ENCODE data around the gene SRSF3. TPM values are rescaled to one million over a fixed set of nuclear protein-coding genes. Genes with fewer than 3 reads are reported as not detected.
"Not testable (repeated sequence)": the region's sequence is repeated elsewhere in the genome, so short reads cannot be mapped to it uniquely, and the experiment has no call there.

The SRSF3 gene
- polyA plus RNA-seq, 1 donor (not counting 4 experiments of a cell fraction or from before 2014, with no cell fraction given), result 398 TPM

GRCh38 chr6:36599791-36600209 lies 5.6 kb downstream of the SRSF3 start:
- H3K9ac ChIP-seq (ENCODE audit: control insufficient read depth, extremely low read depth, insufficient read depth, low read length), result peak overlapping the region; percentile 47
- peaks cover 2% of the 10 kb centered on the region for H3K9me1 ChIP-seq (ENCODE audit: control insufficient read depth, extremely low read depth, insufficient read depth, low read length)
- peaks cover 84% of the 10 kb centered on the region for H4K20me1 ChIP-seq (ENCODE audit: control insufficient read depth, extremely low read depth, insufficient read depth, low read length)
- H3K27me3 ChIP-seq (ENCODE audit: control insufficient read depth, extremely low read depth, insufficient read depth, low read length), result no peaks in the 10 kb centered on the region
- H3K27ac ChIP-seq (ENCODE audit: control insufficient read depth, insufficient read depth, low read length), result peak overlapping the region; percentile 11
- no peak for FAIRE-seq
- peaks cover 48% of the 10 kb centered on the region for H3K4me1 ChIP-seq (ENCODE audit: control insufficient read depth, extremely low read depth, insufficient read depth, low read length)
- H3K4me3 ChIP-seq (ENCODE audit: control insufficient read depth in 2 of 3, extremely low read depth in 1 of 3, insufficient read depth in 2 of 3, low read depth in 1 of 3, low read length in 3 of 3), result peak overlapping the region in 2 of 3 experiments; percentile 54 to 100
- DNase-seq (ENCODE audit: low read depth, low spot score), result no peak
- no peaks in the 10 kb centered on the region for H3K9me3 ChIP-seq (ENCODE audit: control insufficient read depth, low read depth, low read length)
- TF ChIP-seq CTCF (optimal IDR thresholded peaks at IDR 0.05 in 1 of 3, IDR thresholded peaks at IDR 0.05 in 1 of 3, conservative IDR thresholded peaks at IDR 0.05 in 1 of 3; ENCODE audit: extremely low read depth in 1 of 3, insufficient read depth in 2 of 3, low read length in 3 of 3), result no peak
- no peak for TF ChIP-seq EZH2 (IDR thresholded peaks at IDR 0.05; ENCODE audit: low read length)
- peak overlapping the region; percentile 97 for H3K4me2 ChIP-seq (ENCODE audit: control insufficient read depth, extremely low read depth, insufficient read depth, low read depth, low read length)
- H3K79me2 ChIP-seq (ENCODE audit: control insufficient read depth, insufficient read depth, low read length), result peaks cover 99% of the 10 kb centered on the region
- peaks cover 27 to 76% of the 10 kb centered on the region in 2 experiments for H3K36me3 ChIP-seq (ENCODE audit: control insufficient read depth in 2 of 2, extremely low read depth in 1 of 2, insufficient read depth in 2 of 2, low read length in 2 of 2)
- no peak overlapping the region for H2AFZ ChIP-seq (ENCODE audit: control insufficient read depth, low read length)
- dilution Hi-C loops (cut with MboI; ENCODE audit: extremely low pct_ligation_motif_present, low sequenced_read_pairs), result no loop called here

GRCh38 chr6:36600564-36601146 lies 6.5 kb downstream of the SRSF3 start:
- TF ChIP-seq EZH2 (IDR thresholded peaks at IDR 0.05; ENCODE audit: low read length), result no peak
- no peak overlapping the region for H3K9ac ChIP-seq (ENCODE audit: control insufficient read depth, extremely low read depth, insufficient read depth, low read length)
- H3K79me2 ChIP-seq (ENCODE audit: control insufficient read depth, insufficient read depth, low read length), result peaks cover 96% of the 10 kb centered on the region
- no peak overlapping the region for H3K4me3 ChIP-seq (ENCODE audit: control insufficient read depth in 2 of 3, extremely low read depth in 1 of 3, insufficient read depth in 2 of 3, low read depth in 1 of 3, low read length in 3 of 3)
- no peaks in the 10 kb centered on the region for H3K9me3 ChIP-seq (ENCODE audit: control insufficient read depth, low read depth, low read length)
- dilution Hi-C loops (cut with MboI; ENCODE audit: extremely low pct_ligation_motif_present, low sequenced_read_pairs), result no loop called here
- H2AFZ ChIP-seq (ENCODE audit: control insufficient read depth, low read length), result no peak overlapping the region
- FAIRE-seq, result no peak
- H3K27me3 ChIP-seq (ENCODE audit: control insufficient read depth, extremely low read depth, insufficient read depth, low read length), result no peaks in the 10 kb centered on the region
- H3K27ac ChIP-seq (ENCODE audit: control insufficient read depth, insufficient read depth, low read length), result no peak overlapping the region
- peaks cover 77% of the 10 kb centered on the region for H4K20me1 ChIP-seq (ENCODE audit: control insufficient read depth, extremely low read depth, insufficient read depth, low read length)
- H3K36me3 ChIP-seq (ENCODE audit: control insufficient read depth in 2 of 2, extremely low read depth in 1 of 2, insufficient read depth in 2 of 2, low read length in 2 of 2), result peaks cover 29 to 72% of the 10 kb centered on the region in 2 experiments
- H3K4me2 ChIP-seq (ENCODE audit: control insufficient read depth, extremely low read depth, insufficient read depth, low read depth, low read length), result peak overlapping the region; percentile 97
- DNase-seq (ENCODE audit: low read depth, low spot score), result no peak
- peaks cover 2% of the 10 kb centered on the region for H3K9me1 ChIP-seq (ENCODE audit: control insufficient read depth, extremely low read depth, insufficient read depth, low read length)
- H3K4me1 ChIP-seq (ENCODE audit: control insufficient read depth, extremely low read depth, insufficient read depth, low read length), result peaks cover 52% of the 10 kb centered on the region

GRCh38 chr6:36601818-36602217 lies 7.7 kb downstream of the SRSF3 start:
- H3K9ac ChIP-seq (ENCODE audit: control insufficient read depth, extremely low read depth, insufficient read depth, low read length); FAIRE-seq; H3K27me3 ChIP-seq (ENCODE audit: control insufficient read depth, extremely low read depth, insufficient read depth, low read length); H2AFZ ChIP-seq (ENCODE audit: control insufficient read depth, low read length); H3K4me2 ChIP-seq (ENCODE audit: control insufficient read depth, extremely low read depth, insufficient read depth, low read depth, low read length); DNase-seq (ENCODE audit: low read depth, low spot score); H3K27ac ChIP-seq (ENCODE audit: control insufficient read depth, insufficient read depth, low read length); H3K4me3 ChIP-seq (ENCODE audit: control insufficient read depth in 2 of 3, extremely low read depth in 1 of 3, insufficient read depth in 2 of 3, low read depth in 1 of 3, low read length in 3 of 3); dilution Hi-C loops (cut with MboI; ENCODE audit: extremely low pct_ligation_motif_present, low sequenced_read_pairs); H3K9me3 ChIP-seq (ENCODE audit: control insufficient read depth, low read depth, low read length); H3K9me1 ChIP-seq (ENCODE audit: control insufficient read depth, extremely low read depth, insufficient read depth, low read length): not testable (repeated sequence)
- peaks cover 57% of the 10 kb centered on the region for H3K4me1 ChIP-seq (ENCODE audit: control insufficient read depth, extremely low read depth, insufficient read depth, low read length)
- peaks cover 66% of the 10 kb centered on the region for H4K20me1 ChIP-seq (ENCODE audit: control insufficient read depth, extremely low read depth, insufficient read depth, low read length)
- peaks cover 26 to 67% of the 10 kb centered on the region in 2 experiments for H3K36me3 ChIP-seq (ENCODE audit: control insufficient read depth in 2 of 2, extremely low read depth in 1 of 2, insufficient read depth in 2 of 2, low read length in 2 of 2)
- H3K79me2 ChIP-seq (ENCODE audit: control insufficient read depth, insufficient read depth, low read length), result peaks cover 85% of the 10 kb centered on the region

Measured in keratinocyte (primary cell).